GM12891 (cell line): ENCODE results near the gene CASP4.

Experiments
- POLR2A ChIP-seq: IDR thresholded peaks from 2 replicates; pipeline ENCODE4 v1.6.1; 2011; ENCODE audit warnings: low read depth, low read length, control low read depth
- POLR2AphosphoS5 ChIP-seq: IDR thresholded peaks from 2 replicates; pipeline ENCODE4 v1.6.1; 2011; ENCODE audit warnings: low read depth, low read length, control low read depth
- POU2F2 ChIP-seq: IDR thresholded peaks from 2 replicates; pipeline ENCODE4 v1.6.1; 2011; ENCODE audit warnings: low read depth, mild to moderate bottlenecking, control low read depth, low read length, moderate library complexity
- SPI1 ChIP-seq: IDR thresholded peaks from 2 replicates; pipeline ENCODE4 v1.6.1; 2011; ENCODE audit warnings: low read depth, low read length, control low read depth
- TAF1 ChIP-seq: IDR thresholded peaks from 2 replicates; pipeline ENCODE4 v1.6.1; 2011; ENCODE audit warnings: low read depth, low read length, control low read depth

DNA sequence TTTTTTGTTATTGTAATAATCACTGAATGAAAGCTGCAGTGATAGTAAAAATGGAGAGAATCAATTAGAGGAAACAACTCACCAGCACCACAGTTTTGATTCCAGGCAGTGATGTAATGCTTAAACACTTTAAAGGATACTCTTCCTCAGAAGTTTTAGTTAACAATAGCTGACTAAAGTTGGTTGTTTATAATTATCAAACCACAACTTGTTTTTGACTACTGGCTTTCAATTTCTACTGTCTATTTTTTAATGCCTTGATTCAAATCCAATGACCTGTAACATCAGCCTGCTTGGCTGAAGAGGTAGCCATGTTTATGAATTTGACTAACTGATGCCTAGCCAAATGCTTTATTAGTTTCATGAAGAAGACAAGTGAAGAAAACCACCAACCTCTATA lies 51.9 kb downstream of the CASP4 start:
- TF ChIP-seq POLR2AphosphoS5: no peak
- TF ChIP-seq POLR2A: no peak
- TF ChIP-seq POU2F2: no peak
- TF ChIP-seq TAF1: no peak
- no peak for TF ChIP-seq SPI1
